IPS DF 6.9 (cell line): ENCODE results near the gene IFNK.

Source experiments
- DNase-seq: peaks from one replicate; pipeline ENCODE4 v3.0.0-alpha.2; 2013; ENCODE audit warnings: low read depth, low spot score
- H3K27ac ChIP-seq: one replicate; pipeline ENCODE4 v1.5.1; 2013; ENCODE audit warnings: low read length, control low read depth
- H3K27me3 ChIP-seq: 2 replicates; pipeline ENCODE4 v1.6.1; 2013; ENCODE audit warnings: mild to moderate bottlenecking, low read length; ENCODE audit not compliant: control insufficient read depth, insufficient read depth
- H3K36me3 ChIP-seq: 2 replicates; pipeline ENCODE4 v1.6.1; 2013; ENCODE audit warnings: low read length; ENCODE audit not compliant: control insufficient read depth, insufficient read depth
- H3K4me1 ChIP-seq: 2 replicates; pipeline ENCODE4 v1.6.1; 2013; ENCODE audit warnings: low read length; ENCODE audit not compliant: control insufficient read depth, insufficient read depth
- H3K4me3 ChIP-seq: 2 replicates; pipeline ENCODE4 v1.5.1; 2013; ENCODE audit warnings: mild to moderate bottlenecking, low read length
- H3K9me3 ChIP-seq: 2 replicates; pipeline ENCODE4 v1.6.1; 2013; ENCODE audit warnings: low read length, inconsistent platforms; ENCODE audit not compliant: control insufficient read depth, insufficient read depth
- WGBS: extraction: QIAGEN DNeasy Blood & Tissue Kit; methylation state at CpG from one replicate; pipeline ENCODE4 v1.1.7; 2013; ENCODE audit warnings: mixed read lengths, missing lambda C conversion rate; ENCODE audit not compliant: insufficient read length, insufficient coverage; 5-methylcytosine and 5-hydroxymethylcytosine counted together

The IFNK gene

DNA sequence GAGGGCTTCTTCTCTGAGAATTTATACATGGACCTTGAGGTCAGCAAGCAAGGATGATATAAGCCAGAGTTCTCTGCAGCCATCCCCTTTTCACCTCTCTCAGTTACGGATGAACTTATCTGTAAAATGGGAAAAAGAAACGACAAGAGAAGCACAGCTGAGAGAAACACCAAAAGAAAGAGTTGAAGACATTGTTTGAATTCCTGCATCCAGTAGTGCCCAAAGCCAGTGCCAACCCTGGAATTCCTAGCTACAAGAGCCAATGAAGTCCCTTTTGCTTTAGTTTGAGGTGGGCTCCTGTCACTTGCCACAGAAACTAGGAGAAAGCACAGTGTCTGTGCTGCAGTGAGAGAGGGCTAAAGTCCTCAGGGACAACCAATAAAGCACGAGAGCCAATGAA, 12.1 kb downstream of the IFNK start:
- WGBS: no CpG with 5 or more reads among the region's 3 CpGs
- Histone ChIP-seq H3K27ac (no peak overlapping the region), H3K4me3 (no peak overlapping the region), H3K27me3 (no peaks in the 10 kb centered on the region), H3K4me1 (no peaks in the 10 kb centered on the region), H3K36me3 (no peaks in the 10 kb centered on the region), H3K9me3 (no peaks in the 10 kb centered on the region)
- DNase-seq: no peak

DNA sequence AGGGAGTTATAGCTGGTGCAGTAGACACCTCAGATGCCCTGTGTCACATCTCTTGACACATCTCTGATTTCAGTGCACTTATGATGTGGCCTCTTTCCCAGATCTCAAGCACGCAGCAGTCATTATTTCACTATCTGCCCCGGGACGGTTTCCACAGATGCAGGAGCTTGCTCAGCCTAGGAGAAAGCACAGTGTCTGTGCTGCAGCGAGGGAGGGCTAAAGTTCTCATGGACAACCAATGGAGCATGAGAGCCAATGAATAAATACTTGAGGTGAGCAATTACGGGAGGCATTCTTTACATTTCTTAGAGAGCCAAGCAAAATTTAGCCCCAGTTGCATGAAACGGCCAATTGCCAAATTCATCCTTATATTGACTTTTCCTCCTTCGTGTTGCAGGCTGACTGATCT, 12.9 kb downstream of the IFNK start:
- WGBS: no CpG with 5 or more reads among the region's 7 CpGs
- Histone ChIP-seq H3K36me3 (no peaks in the 10 kb centered on the region), H3K4me1 (no peaks in the 10 kb centered on the region)

DNA sequence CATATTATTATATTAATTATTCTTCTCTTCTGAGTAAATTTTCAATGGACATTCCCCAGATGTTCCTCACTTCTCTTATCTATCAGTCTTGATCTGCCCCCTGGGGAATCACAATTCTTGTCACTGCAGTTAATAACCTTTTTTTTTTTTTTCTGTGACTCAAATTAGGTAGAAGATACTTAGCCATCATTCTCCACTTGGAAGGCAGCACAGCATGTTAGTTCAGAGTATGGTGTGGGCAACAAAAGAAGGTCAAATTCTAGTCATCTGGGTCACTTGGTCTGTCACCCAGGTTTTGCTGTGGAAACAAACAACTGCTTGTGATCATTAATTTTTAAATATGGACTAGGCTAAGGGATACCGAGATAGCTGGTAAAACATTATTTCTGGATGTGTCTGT, 13.7 kb downstream of the IFNK start:
- DNase-seq: no peak

More for the DNA sequence above, 12.9 kb downstream of the IFNK start:
- Histone ChIP-seq H3K27me3 (no peaks in the 10 kb centered on the region), H3K4me3 (no peak overlapping the region), H3K27ac (no peak overlapping the region), H3K9me3 (no peaks in the 10 kb centered on the region)
- no peak for DNase-seq

DNA sequence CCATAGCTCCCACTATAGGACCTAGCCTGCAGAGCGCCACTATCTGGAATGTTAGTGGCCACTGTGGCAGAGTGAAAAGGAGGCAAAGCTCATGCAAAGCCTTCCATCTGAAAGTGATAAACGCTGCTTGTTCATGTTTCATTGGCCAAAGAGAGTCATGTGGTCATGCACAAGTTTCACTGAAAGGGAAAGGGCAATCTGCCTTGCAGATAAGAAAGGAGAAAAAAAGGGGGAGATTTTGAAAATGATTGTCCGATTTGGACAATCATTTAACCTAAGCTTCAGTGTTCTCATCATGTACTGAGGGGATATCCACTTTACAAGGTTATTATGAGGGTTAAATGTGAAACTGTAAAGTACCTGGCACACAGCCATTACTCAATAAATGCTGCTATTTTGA, 14.6 kb downstream of the IFNK start:
- Histone ChIP-seq H3K36me3 (no peaks in the 10 kb centered on the region), H3K4me3 (no peak overlapping the region), H3K9me3 (no peaks in the 10 kb centered on the region), H3K4me1 (no peaks in the 10 kb centered on the region), H3K27me3 (no peaks in the 10 kb centered on the region), H3K27ac (no peak overlapping the region)
- no CpG with 5 or more reads among the region's 3 CpGs for WGBS
- DNase-seq: no peak

More for the DNA sequence above, 13.7 kb downstream of the IFNK start:
- no peaks in the 10 kb centered on the region for H3K36me3 ChIP-seq
- H3K9me3 ChIP-seq: no peaks in the 10 kb centered on the region
- no CpG with 5 or more reads among the region's 1 CpG for WGBS
- no peaks in the 10 kb centered on the region for H3K27me3 ChIP-seq
- no peaks in the 10 kb centered on the region for H3K4me1 ChIP-seq
- no peak overlapping the region for H3K4me3 ChIP-seq
- H3K27ac ChIP-seq: no peak overlapping the region

DNA sequence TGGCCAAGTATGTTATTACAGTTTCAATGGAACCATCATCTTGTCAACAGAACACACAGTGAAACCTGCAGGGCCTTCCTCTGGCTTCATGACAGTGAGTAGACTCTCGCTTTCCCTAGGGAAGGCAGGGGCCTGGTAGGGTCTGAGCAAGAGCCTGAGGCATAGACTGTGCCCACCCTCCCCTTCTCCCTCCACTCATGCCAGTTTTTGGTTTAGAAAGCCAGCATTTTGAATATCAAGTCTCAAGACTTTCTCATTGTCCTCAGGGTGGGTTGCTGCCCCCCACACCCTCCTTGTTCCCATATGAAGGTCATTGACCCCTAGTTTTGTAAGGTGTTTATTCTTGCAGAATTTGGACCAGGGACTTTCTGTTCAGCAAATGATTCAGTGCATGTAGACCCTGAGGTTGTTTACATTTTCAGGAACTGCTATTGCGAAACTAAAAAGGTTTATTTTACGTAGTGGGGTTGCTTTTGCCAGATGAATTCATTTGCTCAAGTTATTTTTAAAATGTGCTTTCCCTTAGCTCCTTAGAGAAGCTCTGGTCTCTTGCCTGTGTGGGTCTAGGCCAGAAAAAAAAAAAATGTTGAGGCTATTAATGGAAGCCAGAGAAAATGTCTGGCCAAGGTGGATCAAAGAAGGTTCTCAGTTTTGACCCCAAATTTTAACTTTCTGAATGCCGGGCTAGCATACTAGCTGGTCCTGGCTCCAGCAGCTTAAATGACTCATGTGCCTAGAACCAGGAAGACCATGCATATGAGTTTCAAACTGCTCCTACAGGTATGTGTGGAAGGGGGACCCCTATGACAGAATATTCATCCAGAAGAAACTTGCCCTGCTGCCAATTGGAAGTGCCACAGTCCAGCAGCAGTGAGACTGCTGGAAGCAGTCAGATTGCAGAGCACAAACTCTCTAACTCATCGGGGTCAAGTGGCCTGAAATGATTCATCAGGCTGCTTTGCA, 15.7 kb downstream of the IFNK start:
- no CpG with 5 or more reads among the region's 5 CpGs for WGBS
- no peaks in the 10 kb centered on the region for H3K9me3 ChIP-seq
- no peaks in the 10 kb centered on the region for H3K4me1 ChIP-seq
- H3K36me3 ChIP-seq: no peaks in the 10 kb centered on the region; the same call in 1 of the 2 replicates
- no peak overlapping the region for H3K27ac ChIP-seq
- no peak for DNase-seq
- no peak overlapping the region for H3K4me3 ChIP-seq
- H3K27me3 ChIP-seq: no peaks in the 10 kb centered on the region

DNA sequence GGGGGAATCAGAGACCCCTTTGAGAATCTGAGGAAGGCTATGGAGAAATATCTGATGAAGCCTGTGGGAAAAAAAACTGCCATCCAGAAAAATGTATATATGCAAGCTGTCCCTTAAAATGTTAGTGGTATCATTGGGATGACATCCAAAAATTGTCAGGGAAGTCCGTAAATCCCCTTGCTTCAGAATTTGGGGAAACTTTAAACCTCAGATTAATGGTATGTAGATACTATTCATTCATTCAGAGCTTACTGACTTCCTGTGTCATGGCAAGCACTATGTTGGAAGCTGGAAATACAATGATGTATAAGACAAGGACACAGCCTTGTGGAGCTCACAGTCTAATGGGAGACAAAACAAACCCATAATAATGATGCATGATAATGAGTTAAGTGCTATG, 16.4 kb downstream of the IFNK start:
- DNase-seq: no peak
- no peak overlapping the region for H3K27ac ChIP-seq
- no peaks in the 10 kb centered on the region for H3K9me3 ChIP-seq
- H3K4me1 ChIP-seq: no peaks in the 10 kb centered on the region
- H3K4me3 ChIP-seq: no peak overlapping the region
- H3K27me3 ChIP-seq: no peaks in the 10 kb centered on the region
- WGBS: no CpG with 5 or more reads among the region's 1 CpG
- H3K36me3 ChIP-seq: no peaks in the 10 kb centered on the region; the same call in 1 of the 2 replicates

DNA sequence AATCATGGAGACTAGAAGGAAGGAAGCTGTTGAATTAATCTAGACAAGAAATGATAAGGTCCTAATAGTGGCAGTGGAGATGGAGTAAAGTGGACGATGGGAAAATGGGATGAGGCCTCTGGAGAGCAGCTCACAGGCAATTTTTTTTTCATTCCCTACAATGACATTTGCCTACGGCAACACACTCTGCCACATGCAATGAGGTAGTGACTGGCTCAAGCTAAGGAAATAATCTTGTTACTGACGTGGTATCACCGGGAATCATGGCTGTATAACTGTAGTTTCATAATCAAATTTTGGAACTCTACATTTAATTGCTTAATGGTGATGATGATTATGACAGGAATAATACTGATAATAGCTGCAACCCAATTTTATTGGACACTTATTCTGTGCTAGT, 17.6 kb downstream of the IFNK start:
- Histone ChIP-seq H3K4me1 (no peaks in the 10 kb centered on the region), H3K27ac (no peak overlapping the region), H3K4me3 (no peak overlapping the region), H3K27me3 (no peaks in the 10 kb centered on the region), H3K9me3 (no peaks in the 10 kb centered on the region), H3K36me3 (no peaks in the 10 kb centered on the region; the same call in 1 of the 2 replicates)
- no peak for DNase-seq
- WGBS: no CpG with 5 or more reads among the region's 4 CpGs

DNA sequence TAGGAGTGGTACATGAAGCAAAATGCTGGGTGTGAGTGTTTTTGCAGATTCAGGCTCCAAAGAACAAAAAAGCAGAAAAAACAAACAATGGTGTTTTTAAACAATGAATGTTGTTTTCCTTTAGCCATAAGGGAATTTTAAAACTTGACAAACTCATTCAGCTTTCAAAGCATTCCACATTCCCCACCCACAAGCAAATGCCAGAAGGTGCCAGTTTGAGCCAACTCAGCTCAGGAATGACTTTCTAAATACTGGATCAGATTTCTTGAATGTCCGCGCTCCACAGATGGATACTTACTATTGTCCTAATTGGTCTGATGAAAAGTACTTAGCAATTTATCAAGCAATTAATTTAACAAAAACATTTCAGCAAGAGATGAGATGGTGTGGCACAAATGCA, 18.4 kb downstream of the IFNK start:
- Histone ChIP-seq H3K27ac (no peak overlapping the region), H3K4me1 (no peaks in the 10 kb centered on the region), H3K4me3 (no peak overlapping the region), H3K9me3 (no peaks in the 10 kb centered on the region), H3K36me3 (no peaks in the 10 kb centered on the region; the same call in 1 of the 2 replicates), H3K27me3 (no peaks in the 10 kb centered on the region)
- no peak for DNase-seq
- WGBS: no CpG with 5 or more reads among the region's 2 CpGs

DNA sequence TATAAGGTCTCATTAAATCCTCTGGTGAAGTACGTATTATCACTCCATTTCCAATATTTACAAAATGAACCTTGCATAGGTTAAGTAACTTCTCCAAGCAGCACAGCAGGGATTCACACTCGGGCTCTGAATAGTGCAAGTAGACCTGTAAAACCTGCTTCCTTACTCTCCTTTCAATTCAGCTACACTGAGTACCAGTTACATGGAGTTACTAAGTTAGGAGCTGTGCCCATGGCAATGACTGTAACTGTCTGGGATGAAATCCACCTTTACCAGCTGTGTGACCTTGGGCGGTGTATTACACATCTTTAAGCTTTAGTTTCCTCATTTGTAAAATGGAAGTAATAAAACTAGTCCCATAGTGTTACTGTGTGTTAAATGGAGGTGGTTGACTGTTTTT, 21.4 kb downstream of the IFNK start:
- Histone ChIP-seq H3K4me3 (no peak overlapping the region), H3K27ac (no peak overlapping the region), H3K27me3 (no peaks in the 10 kb centered on the region), H3K36me3 (no peaks in the 10 kb centered on the region; the same call in 1 of the 2 replicates), H3K9me3 (no peaks in the 10 kb centered on the region), H3K4me1 (no peaks in the 10 kb centered on the region)
- DNase-seq: no peak
- WGBS: no CpG with 5 or more reads among the region's 3 CpGs

DNA sequence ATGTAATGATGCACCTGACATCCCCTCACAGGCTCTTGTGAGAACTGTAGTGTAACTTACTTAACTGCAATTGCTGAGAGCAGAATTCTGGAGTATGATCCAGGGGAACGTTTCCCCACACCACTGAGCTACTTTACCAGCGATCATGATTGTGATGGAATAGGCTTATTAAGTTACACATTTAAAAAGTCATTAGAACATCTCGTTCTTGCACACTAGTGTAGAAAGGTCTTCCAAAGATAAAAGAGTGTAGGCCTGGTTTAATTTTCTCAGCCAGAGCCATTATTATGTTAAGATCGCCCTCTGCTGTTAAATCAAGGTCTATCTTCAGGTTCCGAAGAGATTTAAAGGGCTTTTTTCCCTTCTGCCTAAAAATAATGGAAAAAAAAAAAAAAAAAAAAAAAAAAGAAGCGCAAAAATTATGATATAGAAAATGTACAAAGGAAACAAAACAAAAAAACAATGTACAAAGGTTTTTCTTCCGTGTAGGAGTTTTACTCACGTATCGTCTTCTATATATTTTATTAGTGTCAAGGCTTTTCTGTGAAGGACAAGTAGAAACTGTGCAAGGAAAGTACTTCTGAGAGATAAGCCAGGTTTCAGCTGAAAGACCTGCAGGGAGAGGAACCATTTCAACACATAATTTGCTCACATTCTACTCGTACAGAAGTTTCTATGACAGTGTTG, 24.1 kb downstream of the IFNK start:
- H3K9me3 ChIP-seq: no peaks in the 10 kb centered on the region
- no peak overlapping the region for H3K27ac ChIP-seq
- no peak overlapping the region for H3K4me3 ChIP-seq
- no CpG with 5 or more reads among the region's 10 CpGs for WGBS
- no peaks in the 10 kb centered on the region for H3K4me1 ChIP-seq
- no peaks in the 10 kb centered on the region for H3K27me3 ChIP-seq
- no peak for DNase-seq
- no peaks in the 10 kb centered on the region; the same call in 1 of the 2 replicates for H3K36me3 ChIP-seq
